ENCODE data around the gene PASK.

GRCh38 chr2:241149675-241149924 is 328 bp upstream of the PASK start:
- TF ChIP-seq CTCF (IDR thresholded peaks at IDR 0.05) (no peak), POLR2AphosphoS5 (IDR thresholded peaks at IDR 0.05) (no peak), EP300 (IDR thresholded peaks at IDR 0.05) (no peak)
